Heart right ventricle (tissue), 16 donors: ENCODE data around the gene CDK16. TPM values are rescaled to one million over a fixed set of nuclear protein-coding genes. Genes with fewer than 3 reads are reported as not detected.

Experiments
- ATAC-seq, 8 donors: fragments of 200-7000 bp; cut with Tn5 transposase; one replicate each; pipeline ENCODE4 v1.9.1; 2020; ENCODE audit warnings: mild to moderate bottlenecking in 8 of 8, moderate library complexity in 8 of 8, moderate number of reproducible peaks in 1 of 8
- DNase-seq, 2 donors: peaks; one replicate each; pipeline ENCODE4 v3.0.0-alpha.2; 2020
- H3K27ac ChIP-seq, 10 donors: fragments of 200-600 bp; sonication (generic) in 2 of 10; one replicate each; pipeline versions ENCODE4 v1.5.0 to v1.8.0; 2020 to 2022; ENCODE audit warnings: mild to moderate bottlenecking in 3 of 10
- H3K27me3 ChIP-seq, 7 donors: fragments of 200-600 bp; one replicate each; pipeline ENCODE4 v1.8.0; 2021 to 2022; ENCODE audit warnings: mild to moderate bottlenecking in 2 of 7
- H3K36me3 ChIP-seq, 9 donors: fragments of 200-600 bp; sonication (generic) in 1 of 9; one replicate each; pipeline versions ENCODE4 v1.5.0 to v1.8.0; 2020 to 2022; ENCODE audit warnings: mild to moderate bottlenecking in 2 of 9
- H3K4me1 ChIP-seq, 9 donors: fragments of 200-600 bp; sonication (generic) in 1 of 9; one replicate each; pipeline versions ENCODE4 v1.5.0 to v1.8.0; 2020 to 2022; ENCODE audit warnings: mild to moderate bottlenecking in 4 of 9
- H3K4me3 ChIP-seq, 10 donors: fragments of 200-600 bp; sonication (generic) in 2 of 10; one replicate each; pipeline versions ENCODE4 v1.5.0 to v1.8.0; 2020 to 2022; ENCODE audit warnings: mild to moderate bottlenecking in 7 of 10, moderate library complexity in 2 of 10
- H3K9me3 ChIP-seq, 11 donors: fragments of 200-600 bp in 10 of 11; sonication (generic) in 2 of 11; one replicate each; pipeline versions ENCODE4 v1.5.0 to v1.8.0; 2013 to 2022; ENCODE audit warnings: mild to moderate bottlenecking in 2 of 11, control low read depth in 1 of 11, moderate library complexity in 1 of 11
- WGBS, 2 donors: extraction: QIAGEN DNeasy Blood & Tissue Kit; methylation state at CpG; one replicate each; pipeline ENCODE4 v1.1.7; 2013; ENCODE audit warnings: inconsistent platforms in 1 of 2; 5-methylcytosine and 5-hydroxymethylcytosine counted together
- intact Hi-C, 10 donors: fragments of 100-400 bp; cut with DNase I; formaldehyde crosslinking; loops; one replicate each; pipeline versions ENCODE4 v1.11.1 to v1.14.2; 2022
- polyA plus RNA-seq, 2 donors: library from polyadenylated mRNA; stranded (reverse); fragments of 200-250 nt; gene quantifications; one replicate each; pipeline ENCODE4 v1.2.3, GENCODE V29; 2013
- total RNA-seq, 10 donors: library from RNA; stranded (reverse); fragmentation: NEBNext Ultra II Directional in 3 of 10; extraction: Animal tissue kit (Norgen Biotek cat#: 25700) in 3 of 10; gene quantifications; one replicate each; pipeline versions ENCODE4 v1.2.1 to v1.2.4, GENCODE V29; 2021 to 2023
- TF ChIP-seq, protein P1 (sequence below), 9 donors: fragments of 200-600 bp; sonication (generic) in 2 of 9; IDR thresholded peaks; one replicate each; pipeline versions ENCODE4 v1.5.0 to v1.8.0; 2021 to 2022; ENCODE audit warnings: antibody characterized with exemption in 9 of 9, mild to moderate bottlenecking in 5 of 9, moderate library complexity in 1 of 9
- donor health status: Arrhythmogenic right ventricular cardiomyopathy.
- donor health status: ischemic (EF 13 %, LVEDD 7.1; RV severe dilation, severe dysfunction).
- donor health status: healthy with polysubstance abuse.
- donor health status: DM: no; HTN: yes; CAD: no.
- donor health status: DM: no; HTN: no; CAD: no.
- donor health status: ischemic (EF 25% LVEDD 6.9; RV normal size, moderate dysfunction).
- donor health status: ischemic (EF 25% LVEDD 5.7; RV mildly dilated, moderate dysfunction).
- donor health status: healthy.
- donor health status: DM: yes; HTN: yes; CAD: no.
- donor health status: Ischemic cardiomyopathy.
- donor health status: ischemic (EF 35%, LVEDD 5.7; RV mildly dilated, moderate dysfunction).
- donor health status: nonischemic (EF 11% LVEDD 7.7; RV severe dilation, severe dysfunction).
- donor health status: DM: yes; HTN: yes; CAD: no.
- donor health status: PGD.
- donor health status: ischemic (EF 29% LVEDD 5.4; RV normal size, mild dysfunction).
- donor health status: nonischemic (EF 23%, LVEDD 6.1; RV moderate dilation, normal function).

Gene CDK16
- total and polyA plus RNA-seq, 12 donors = 110 to 193 (median 145) TPM

DNA sequence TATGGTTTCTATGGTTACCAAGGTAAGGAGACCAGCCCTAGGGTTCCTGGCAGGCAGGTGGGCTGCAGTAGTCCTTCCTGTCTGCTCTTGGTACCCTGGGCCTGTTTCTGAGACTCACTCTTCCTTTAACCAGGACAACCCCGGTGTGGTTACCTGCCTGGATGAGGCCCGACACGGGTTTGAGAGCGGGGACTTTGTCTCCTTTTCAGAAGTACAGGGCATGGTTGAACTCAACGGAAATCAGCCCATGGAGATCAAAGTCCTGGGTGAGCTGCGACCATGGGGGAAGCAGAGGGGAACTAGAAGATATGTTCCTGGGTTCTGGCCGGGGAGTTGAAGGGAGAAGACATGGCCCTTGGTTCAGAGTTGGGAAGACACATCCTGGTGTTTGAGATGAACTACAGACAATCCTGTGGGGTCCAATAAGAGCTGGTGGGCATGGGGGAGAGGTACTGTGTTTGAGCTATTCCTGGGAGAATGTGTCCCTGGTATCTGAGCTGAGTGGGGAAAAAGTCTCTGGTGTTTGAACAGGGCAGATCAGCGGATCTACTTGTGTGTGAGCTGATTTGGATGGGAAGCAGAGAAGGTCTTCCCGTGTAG lies 17.0 kb upstream of the CDK16 start:
- intact Hi-C loops = no loop called here

DNA sequence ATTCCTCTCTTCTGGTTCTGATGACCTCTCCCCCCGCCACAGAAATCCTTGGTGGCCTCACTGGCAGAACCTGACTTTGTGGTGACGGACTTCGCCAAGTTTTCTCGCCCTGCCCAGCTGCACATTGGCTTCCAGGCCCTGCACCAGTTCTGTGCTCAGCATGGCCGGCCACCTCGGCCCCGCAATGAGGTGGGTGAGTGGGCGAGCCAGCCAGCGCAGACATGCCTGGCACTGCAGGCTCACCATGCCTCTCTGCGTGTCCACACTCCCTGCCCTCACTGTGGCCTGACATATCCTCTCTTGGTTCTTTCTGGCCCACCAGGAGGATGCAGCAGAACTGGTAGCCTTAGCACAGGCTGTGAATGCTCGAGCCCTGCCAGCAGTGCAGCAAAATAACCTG lies 16.2 kb upstream of the CDK16 start:
- Histone ChIP-seq H3K36me3 (peaks cover 0 to 100% (median 33%) of the 10 kb centered on the region in 9 donors), H3K27me3 (no peaks in the 10 kb centered on the region), H3K9me3 (no peaks in the 10 kb centered on the region), H3K4me1 (peaks cover 0 to 18% (median 12%) of the 10 kb centered on the region in 9 donors), H3K4me3 (no peak overlapping the region), H3K27ac (no peak overlapping the region)
- DNase-seq (no peak), ATAC-seq (no peak)
- WGBS, 2 donors = 92% methylated on average over 7 to 10 of the region's 11 CpGs
- TF ChIP-seq, protein P1, sequence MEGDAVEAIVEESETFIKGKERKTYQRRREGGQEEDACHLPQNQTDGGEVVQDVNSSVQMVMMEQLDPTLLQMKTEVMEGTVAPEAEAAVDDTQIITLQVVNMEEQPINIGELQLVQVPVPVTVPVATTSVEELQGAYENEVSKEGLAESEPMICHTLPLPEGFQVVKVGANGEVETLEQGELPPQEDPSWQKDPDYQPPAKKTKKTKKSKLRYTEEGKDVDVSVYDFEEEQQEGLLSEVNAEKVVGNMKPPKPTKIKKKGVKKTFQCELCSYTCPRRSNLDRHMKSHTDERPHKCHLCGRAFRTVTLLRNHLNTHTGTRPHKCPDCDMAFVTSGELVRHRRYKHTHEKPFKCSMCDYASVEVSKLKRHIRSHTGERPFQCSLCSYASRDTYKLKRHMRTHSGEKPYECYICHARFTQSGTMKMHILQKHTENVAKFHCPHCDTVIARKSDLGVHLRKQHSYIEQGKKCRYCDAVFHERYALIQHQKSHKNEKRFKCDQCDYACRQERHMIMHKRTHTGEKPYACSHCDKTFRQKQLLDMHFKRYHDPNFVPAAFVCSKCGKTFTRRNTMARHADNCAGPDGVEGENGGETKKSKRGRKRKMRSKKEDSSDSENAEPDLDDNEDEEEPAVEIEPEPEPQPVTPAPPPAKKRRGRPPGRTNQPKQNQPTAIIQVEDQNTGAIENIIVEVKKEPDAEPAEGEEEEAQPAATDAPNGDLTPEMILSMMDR (IDR thresholded peaks at IDR 0.05) = no peak
- intact Hi-C loops = no loop called here

More for the DNA sequence above, 17.0 kb upstream of the CDK16 start:
- peaks cover 2 to 27% (median 20%) of the 10 kb centered on the region in 9 donors for H3K4me1 ChIP-seq
- no peaks in the 10 kb centered on the region for H3K9me3 ChIP-seq
- H3K27ac ChIP-seq = no peak overlapping the region
- no peak for ATAC-seq
- H3K4me3 ChIP-seq = no peak overlapping the region
- peaks cover 0 to 99% (median 33%) of the 10 kb centered on the region in 9 donors for H3K36me3 ChIP-seq
- 83 to 84% methylated on average over 8 to 9 of the region's 9 CpGs for WGBS, 2 donors
- TF ChIP-seq, protein P1 (IDR thresholded peaks at IDR 0.05) = no peak
- no peaks in the 10 kb centered on the region for H3K27me3 ChIP-seq
- DNase-seq = no peak

GRCh38 chrX:47202877-47203276 lies 15.6 kb upstream of the CDK16 start:
- Histone ChIP-seq H3K27ac (no peak overlapping the region), H3K36me3 (peaks cover 0 to 100% (median 33%) of the 10 kb centered on the region in 9 donors), H3K9me3 (no peaks in the 10 kb centered on the region), H3K4me1 (peaks cover 0 to 12% (median 6%) of the 10 kb centered on the region in 9 donors), H3K4me3 (no peak overlapping the region), H3K27me3 (no peaks in the 10 kb centered on the region)
- intact Hi-C loops = no loop called here
- DNase-seq (no peak), ATAC-seq (no peak)
- 46 to 76% methylated on average over 4 of the region's 4 CpGs for WGBS, 2 donors
- TF ChIP-seq, protein P1 (IDR thresholded peaks at IDR 0.05) = no peak

DNA sequence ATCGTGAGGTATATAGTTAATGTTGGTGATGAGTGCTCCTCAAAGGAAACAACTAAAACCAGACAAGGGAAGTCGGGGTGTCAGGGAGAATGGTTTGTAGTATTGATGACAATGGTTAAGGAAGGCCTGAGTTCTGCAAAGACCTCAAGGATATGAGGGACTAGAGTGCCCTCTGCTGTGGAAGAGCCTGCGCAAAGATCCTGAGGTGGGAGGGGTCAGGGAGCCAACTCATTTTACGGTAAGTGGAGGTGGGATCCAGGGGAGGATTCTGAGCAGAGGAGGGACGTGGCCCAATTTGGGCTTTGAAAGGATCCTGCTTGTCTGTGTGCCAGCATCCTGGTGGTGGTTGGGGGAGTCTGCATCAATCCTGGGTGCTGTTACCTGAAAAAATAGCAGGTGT lies 13.5 kb upstream of the CDK16 start:
- Histone ChIP-seq H3K36me3 (peaks cover 0 to 100% (median 20%) of the 10 kb centered on the region in 9 donors), H3K27me3 (no peaks in the 10 kb centered on the region), H3K9me3 (no peaks in the 10 kb centered on the region), H3K27ac (no peak overlapping the region), H3K4me1 (peaks cover 0 to 10% (median 0%) of the 10 kb centered on the region in 9 donors), H3K4me3 (no peak overlapping the region)
- intact Hi-C loops = no loop called here
- no peak for ATAC-seq
- 73 to 76% methylated on average over 5 of the region's 5 CpGs for WGBS, 2 donors
- TF ChIP-seq, protein P1 (IDR thresholded peaks at IDR 0.05) = no peak
- no peak for DNase-seq
